BLaER1 (cell line): Measurements from ENCODE around the gene GPR149.
"Not testable (repeated sequence)": the region's sequence is repeated elsewhere in the genome, so short reads cannot be mapped to it uniquely, and the experiment has no call there.

Source experiments
- H3K27ac ChIP-seq: shearing (Covaris generic); formaldehyde crosslinking; 2 replicates; pipeline ENCODE4 v1.8.1; 2022
- H3K27me3 ChIP-seq: shearing (Covaris generic); formaldehyde crosslinking; 2 replicates; pipeline ENCODE4 v1.8.1; 2022
- H3K36me3 ChIP-seq: shearing (Covaris generic); formaldehyde crosslinking; 2 replicates; pipeline ENCODE4 v1.8.1; 2022
- H3K4me1 ChIP-seq: shearing (Covaris generic); formaldehyde crosslinking; 2 replicates; pipeline ENCODE4 v1.8.1; 2022
- H3K4me2 ChIP-seq: shearing (Covaris generic); formaldehyde crosslinking; 2 replicates; pipeline ENCODE4 v1.8.1; 2022
- H3K4me3 ChIP-seq: shearing (Covaris generic); formaldehyde crosslinking; 2 replicates; pipeline ENCODE4 v1.8.1; 2022
- H3K9ac ChIP-seq: shearing (Covaris generic); formaldehyde crosslinking; 2 replicates; pipeline ENCODE4 v1.8.1; 2022
- H3K9me3 ChIP-seq: shearing (Covaris generic); formaldehyde crosslinking; 2 replicates; pipeline ENCODE4 v1.8.1; 2022
- H4K20me1 ChIP-seq: shearing (Covaris generic); formaldehyde crosslinking; 2 replicates; pipeline ENCODE4 v1.8.1; 2022
- Cebpa-rat ChIP-seq: shearing (Covaris generic); IDR thresholded peaks from 2 replicates; pipeline ENCODE4 v1.8.1; 2022

GPR149 gene

GRCh38 chr3:154430014-154430413, at the start of gene GPR149:
TSS of gene GPR149 (minus strand) at chr3:154430190. CDS start at chr3:154429615, 575 bp downstream.
- TF ChIP-seq Cebpa-rat: no peak
- H3K9me3 ChIP-seq: peaks cover 6% of the 10 kb centered on the region; the same call in 1 of the 2 replicates
- H3K27ac ChIP-seq: no peak within 1 kb of the TSS
- no peaks in the 10 kb centered on the region for H4K20me1 ChIP-seq
- H3K4me2 ChIP-seq: no peak within 1 kb of the TSS
- H3K36me3 ChIP-seq: no peaks in the 10 kb centered on the region
- H3K9ac ChIP-seq: no peak within 1 kb of the TSS
- no peaks in the 10 kb centered on the region for H3K27me3 ChIP-seq
- no peaks in the 10 kb centered on the region for H3K4me1 ChIP-seq
- H3K4me3 ChIP-seq: no peak within 1 kb of the TSS

GRCh38 chr3:154473769-154474168, 43.8 kb upstream of the GPR149 start:
- Histone ChIP-seq H3K27ac (no peak overlapping the region), H3K9me3 (no peaks in the 10 kb centered on the region), H3K4me3 (no peak overlapping the region), H3K27me3 (no peaks in the 10 kb centered on the region), H3K4me1 (no peaks in the 10 kb centered on the region), H3K36me3 (no peaks in the 10 kb centered on the region), H3K4me2 (no peak overlapping the region), H3K9ac (no peak overlapping the region), H4K20me1 (no peaks in the 10 kb centered on the region)
- TF ChIP-seq Cebpa-rat: no peak

GRCh38 chr3:154469585-154469984, 39.6 kb upstream of the GPR149 start:
- Histone ChIP-seq H3K27ac (no peak overlapping the region), H4K20me1 (no peaks in the 10 kb centered on the region), H3K9ac (no peak overlapping the region), H3K36me3 (no peaks in the 10 kb centered on the region), H3K9me3 (no peaks in the 10 kb centered on the region), H3K4me1 (no peaks in the 10 kb centered on the region), H3K27me3 (no peaks in the 10 kb centered on the region), H3K4me3 (no peak overlapping the region), H3K4me2 (no peak overlapping the region)
- no peak for TF ChIP-seq Cebpa-rat

GRCh38 chr3:154464440-154465190, 34.6 kb upstream of the GPR149 start:
- H3K4me1 ChIP-seq: no peaks in the 10 kb centered on the region
- no peaks in the 10 kb centered on the region for H4K20me1 ChIP-seq
- no peak overlapping the region for H3K27ac ChIP-seq
- H3K4me2 ChIP-seq: no peak overlapping the region
- H3K4me3 ChIP-seq: no peak overlapping the region
- H3K27me3 ChIP-seq: no peaks in the 10 kb centered on the region
- no peaks in the 10 kb centered on the region for H3K9me3 ChIP-seq
- TF ChIP-seq Cebpa-rat: no peak
- no peaks in the 10 kb centered on the region for H3K36me3 ChIP-seq
- H3K9ac ChIP-seq: no peak overlapping the region

GRCh38 chr3:154458560-154458959, 28.6 kb upstream of the GPR149 start:
- Histone ChIP-seq H3K27ac (no peak overlapping the region), H3K4me3 (no peak overlapping the region), H3K9ac (no peak overlapping the region), H3K4me2 (no peak overlapping the region), H4K20me1 (no peaks in the 10 kb centered on the region), H3K9me3 (no peaks in the 10 kb centered on the region), H3K36me3 (no peaks in the 10 kb centered on the region), H3K27me3 (no peaks in the 10 kb centered on the region), H3K4me1 (no peaks in the 10 kb centered on the region)
- TF ChIP-seq Cebpa-rat: no peak

GRCh38 chr3:154439081-154439480, 9.1 kb upstream of the GPR149 start:
- not testable (repeated sequence) for H3K4me1 ChIP-seq, H3K4me2 ChIP-seq, H3K27ac ChIP-seq, H3K9ac ChIP-seq, H3K9me3 ChIP-seq, H3K27me3 ChIP-seq, H4K20me1 ChIP-seq, H3K36me3 ChIP-seq, H3K4me3 ChIP-seq

- no peak overlapping the region for H3K27ac ChIP-seq
- H3K9ac ChIP-seq: no peak overlapping the region
- peaks cover 6% of the 10 kb centered on the region; the same call in 1 of the 2 replicates for H3K9me3 ChIP-seq
- no peaks in the 10 kb centered on the region for H4K20me1 ChIP-seq
- H3K27me3 ChIP-seq: no peaks in the 10 kb centered on the region
- H3K4me3 ChIP-seq: no peak overlapping the region
- H3K4me2 ChIP-seq: no peak overlapping the region
- no peaks in the 10 kb centered on the region for H3K36me3 ChIP-seq
- TF ChIP-seq Cebpa-rat: no peak
- no peaks in the 10 kb centered on the region for H3K4me1 ChIP-seq
These were observed 1.1 kb upstream of the GPR149 start for GRCh38 chr3:154431043-154431442.

GRCh38 chr3:154428286-154429206, 1.4 kb downstream of the GPR149 start:
- H4K20me1 ChIP-seq: no peaks in the 10 kb centered on the region
- H3K27me3 ChIP-seq: no peaks in the 10 kb centered on the region
- no peak overlapping the region for H3K4me2 ChIP-seq
- no peak overlapping the region for H3K27ac ChIP-seq
- H3K9me3 ChIP-seq: peaks cover 6% of the 10 kb centered on the region; the same call in 1 of the 2 replicates
- no peak overlapping the region for H3K9ac ChIP-seq
- no peaks in the 10 kb centered on the region for H3K4me1 ChIP-seq
- TF ChIP-seq Cebpa-rat: no peak
- H3K4me3 ChIP-seq: no peak overlapping the region
- H3K36me3 ChIP-seq: no peaks in the 10 kb centered on the region

- Histone ChIP-seq H4K20me1 (no peaks in the 10 kb centered on the region), H3K36me3 (no peaks in the 10 kb centered on the region), H3K4me2 (no peak overlapping the region), H3K27me3 (no peaks in the 10 kb centered on the region), H3K9ac (no peak overlapping the region), H3K9me3 (peaks cover 6% of the 10 kb centered on the region; the same call in 1 of the 2 replicates), H3K27ac (no peak overlapping the region), H3K4me1 (no peaks in the 10 kb centered on the region), H3K4me3 (no peak overlapping the region)
- TF ChIP-seq Cebpa-rat: no peak
These were observed 2.2 kb downstream of the GPR149 start for GRCh38 chr3:154427685-154428285.

- Histone ChIP-seq H3K36me3 (no peaks in the 10 kb centered on the region), H3K9ac (no peak overlapping the region), H3K4me2 (no peak overlapping the region), H3K4me1 (no peaks in the 10 kb centered on the region), H3K4me3 (no peak overlapping the region), H4K20me1 (no peaks in the 10 kb centered on the region; the same call in 1 of the 2 replicates), H3K27ac (no peak overlapping the region), H3K9me3 (no peaks in the 10 kb centered on the region), H3K27me3 (no peaks in the 10 kb centered on the region)
- TF ChIP-seq Cebpa-rat: no peak
These were observed 7.3 kb downstream of the GPR149 start for GRCh38 chr3:154422694-154423093.
